GM12878 (cell line): ENCODE measurements around the gene UBAP1L. TPM values are rescaled to one million over a fixed set of nuclear protein-coding genes. Genes with fewer than 3 reads are reported as not detected.
A peak's percentile ranks its signal among the peaks of the same experiment; 100 is the strongest.
"Not testable (repeated sequence)": the region's sequence is repeated elsewhere in the genome, so short reads cannot be mapped to it uniquely, and the experiment has no call there.

Source experiments
- ATAC-seq: fragments of 200-7000 bp; cut with Tn5 transposase; 3 replicates; pipeline ENCODE4 v1.9.1; 2020; ENCODE audit warnings: mild to moderate bottlenecking, moderate library complexity
- BruUV-seq: library from RNA; stranded (reverse); fragments of 400-500 nt; replicated peaks from 2 replicates; lab custom pipeline; 2021; lab: Mats Ljungman, UMichigan
- CTCF ChIA-PET: fragments of 300-600 bp; sonication (Branson Sonifier 250); formaldehyde crosslinking; extraction: SDS; loops from one replicate; lab custom pipeline; 2021; ENCODE audit warnings: inconsistent platforms; lab: Yijun Ruan, JAX
- POLR2A ChIA-PET: fragments of 350-600 bp; formaldehyde crosslinking; extraction: SDS; loops from one replicate; lab custom pipeline; 2021; ENCODE audit warnings: inconsistent platforms; lab: Charles Lee
- RAD21 ChIA-PET: fragments of 300-600 bp; sonication (Branson Sonifier 250); formaldehyde crosslinking; loops from one replicate; lab custom pipeline; 2023; ENCODE audit warnings: antibody characterized with exemption; ENCODE audit not compliant: unreplicated experiment; lab: Charles Lee
- SMC1A ChIA-PET: fragments of 300-600 bp; sonication (Branson Sonifier 250); formaldehyde crosslinking; loops from one replicate; lab custom pipeline; 2023; ENCODE audit not compliant: unreplicated experiment, uncharacterized antibody; lab: Charles Lee
- DNase-seq: peaks from one replicate; pipeline ENCODE4 v3.0.0-alpha.2; 2011; ENCODE audit warnings: low read depth, low spot score
- FAIRE-seq: peaks from 3 replicates; lab custom pipeline; 2011; peaks lifted over from hg19 to GRCh38; lab: Jason Lieb, UNC
- H2AFZ ChIP-seq: 2 replicates; pipeline ENCODE4 v1.6.0; 2011; ENCODE audit warnings: low read depth, low read length, control low read depth; ENCODE audit not compliant: control insufficient read depth
- H3K27ac ChIP-seq: 2 replicates; pipeline ENCODE4 v1.5.1; 2011; ENCODE audit warnings: control low read depth; ENCODE audit not compliant: control insufficient read depth, insufficient read depth
- H3K27me3 ChIP-seq, 2 experiments: replicated peaks in 1 of 2; 2 replicates each; pipeline versions ENCODE4 v1.6.0 to v1.6.1; 2011; ENCODE audit warnings: low read length in 1 of 2; ENCODE audit not compliant: control insufficient read depth in 2 of 2, insufficient read depth in 2 of 2
- H3K36me3 ChIP-seq, 2 experiments: 2 replicates each; pipeline ENCODE4 v1.5.1; 2011; ENCODE audit warnings: low read length in 1 of 2; ENCODE audit not compliant: control insufficient read depth in 2 of 2, insufficient read depth in 2 of 2
- H3K4me1 ChIP-seq: 2 replicates; pipeline ENCODE4 v1.6.1; 2011; ENCODE audit warnings: mild to moderate bottlenecking, low read length, moderate library complexity, mixed read lengths; ENCODE audit not compliant: control insufficient read depth, insufficient read depth
- H3K4me2 ChIP-seq: 2 replicates; pipeline ENCODE4 v1.6.0; 2011; ENCODE audit warnings: control low read depth; ENCODE audit not compliant: control insufficient read depth, insufficient read depth
- H3K4me3 ChIP-seq: fragments of 200-600 bp; sonication (generic); 2 replicates; pipeline ENCODE4 v1.5.1; 2016
- H3K79me2 ChIP-seq: 2 replicates; pipeline ENCODE4 v1.6.0; 2011; ENCODE audit warnings: low read length; ENCODE audit not compliant: control insufficient read depth, insufficient read depth
- H3K9ac ChIP-seq: 2 replicates; pipeline ENCODE4 v1.8.0; 2011; ENCODE audit warnings: low read length, control low read depth, mixed read lengths; ENCODE audit not compliant: control insufficient read depth, insufficient read depth
- H3K9me3 ChIP-seq: replicated peaks from 3 replicates; pipeline ENCODE4 v1.5.1; 2011; ENCODE audit warnings: mild to moderate bottlenecking, low read length; ENCODE audit not compliant: control insufficient read depth, insufficient read depth
- H4K20me1 ChIP-seq: 2 replicates; pipeline ENCODE4 v1.6.0; 2011; ENCODE audit not compliant: control insufficient read depth, insufficient read depth
- ATF7 ChIP-seq: fragments of 450-650 bp; IDR thresholded peaks from 2 replicates; pipeline ENCODE4 v1.6.1; 2016; ENCODE audit warnings: low read depth, mild to moderate bottlenecking
- BHLHE40 ChIP-seq, 2 experiments: fragments of 450-650 bp in 1 of 2; IDR thresholded peaks; 2 replicates each; pipeline ENCODE4 v1.6.1; 2011 to 2017; ENCODE audit warnings: low read depth in 2 of 2, borderline replicate concordance in 1 of 2, improper control_type of control experiment in 1 of 2, low read length in 1 of 2, mild to moderate bottlenecking in 1 of 2
- IKZF2 ChIP-seq, 2 experiments: fragments of 450-650 bp; IDR thresholded peaks; 2 replicates each; pipeline ENCODE4 v1.6.1; 2017; ENCODE audit warnings: mild to moderate bottlenecking in 2 of 2, moderate library complexity in 2 of 2
- NR2F1 ChIP-seq: fragments of 450-650 bp; conservative IDR thresholded peaks from 2 replicates; pipeline ENCODE4 v1.6.1; 2017; ENCODE audit warnings: mild to moderate bottlenecking
- RAD51 ChIP-seq: fragments of 450-650 bp; IDR thresholded peaks from 2 replicates; pipeline ENCODE4 v1.6.1; 2016; ENCODE audit warnings: moderate library complexity, mild to moderate bottlenecking, inconsistent platforms
- WGBS: methylation state at CpG from one replicate; pipeline ENCODE4 v1.1.6; 2016; ENCODE audit warnings: low lambda C conversion rate; ENCODE audit not compliant: insufficient replicate concordance, insufficient coverage; ENCODE audit errors: missing lambda C conversion rate; 5-methylcytosine and 5-hydroxymethylcytosine counted together
- in situ Hi-C: fragments of 300-500 bp; cut with MboI; formaldehyde crosslinking; loops from 9 replicates; pipeline ENCODE4 v1.14.3; 2018; ENCODE audit warnings: mixed read lengths
- intact Hi-C: fragments of 100-400 bp; cut with micrococcal nuclease; formaldehyde crosslinking; loops from one replicate; pipeline ENCODE4 v1.14.2; 2022; ENCODE audit not compliant: unreplicated experiment
- polyA plus RNA-seq, 11 experiments: library from polyadenylated mRNA; depleted of rRNA in 4 of 11; unstranded in 6 of 11; stranded (reverse) in 5 of 11; fragments of >200 nt; fragmentation: Nextera tagmentation in 4 of 11; fragmentation: Illumina TruSeq in 1 of 11; extraction: Ambion mirVana in 4 of 11; extraction: Trizol in 1 of 11; gene quantifications; 1 replicate in 1 of 11; 2 replicates in 10 of 11; pipeline versions ENCODE4 v1.2.1 to v1.2.3, GENCODE V29; 2011 to 2016; ENCODE audit warnings: inconsistent platforms in 2 of 11, missing spikeins in 2 of 11, low read depth in 1 of 11
- total RNA-seq, 4 experiments: library from RNA; depleted of rRNA in 3 of 4; stranded (reverse); fragments of >200 nt in 3 of 4; fragmentation: Illumina TruSeq in 1 of 4; extraction: Trizol in 1 of 4; gene quantifications; 2 replicates each; pipeline versions ENCODE4 v1.2.1 to v1.2.3, GENCODE V29; 2013 to 2021
- TF ChIP-seq, protein P1 (sequence below): fragments of 450-650 bp; IDR thresholded peaks from 2 replicates; pipeline ENCODE4 v1.6.1; 2017; ENCODE audit warnings: low read depth, mild to moderate bottlenecking, moderate library complexity

UBAP1L gene
- total and polyA plus RNA-seq, 10 of the 15 experiments (the other 5 are each of a cell fraction or from before 2014, with no cell fraction given), result 0.03 to 2.6 (median 1.0) TPM

DNA sequence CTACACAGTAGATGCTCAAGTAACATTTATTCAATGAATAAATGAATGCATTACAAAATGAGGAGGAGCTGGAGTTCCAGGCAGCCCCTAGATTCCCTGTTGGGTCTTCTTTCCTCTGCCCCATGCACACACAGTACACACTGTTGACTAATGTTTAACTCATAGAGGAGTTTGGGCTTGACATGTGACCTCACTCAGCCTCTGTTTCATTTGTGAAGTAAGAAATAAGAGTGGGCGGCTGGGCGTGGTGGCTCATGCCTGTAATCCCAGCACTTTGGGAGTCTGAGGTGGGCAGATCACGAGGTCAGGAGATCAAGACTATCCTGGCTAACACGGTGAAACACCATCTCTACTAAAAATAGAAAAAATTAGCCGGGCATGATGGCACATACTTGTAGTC is 70.8 kb downstream of the UBAP1L start:
- FAIRE-seq, in situ Hi-C loops, H3K27me3 ChIP-seq, H3K36me3 ChIP-seq, intact Hi-C loops, H3K9ac ChIP-seq, H4K20me1 ChIP-seq, H3K4me2 ChIP-seq, H3K27ac ChIP-seq, H3K4me3 ChIP-seq, H3K4me1 ChIP-seq, BruUV-seq, H3K9me3 ChIP-seq, H2AFZ ChIP-seq, DNase-seq, H3K79me2 ChIP-seq: not testable (repeated sequence)
- ChIA-PET CTCF (interaction anchor here (0.6 to 3.5 kb wide), 3 partner anchors 10 to 215 kb away, joined by 3 to 22 read pairs (median 3); no protein-coding TSS in a partner anchor), POLR2A (interaction anchor here (0.7 to 2.5 kb wide), 2 partner anchors 12 to 256 kb away, joined by 3 to 6 read pairs; no protein-coding TSS in a partner anchor), RAD21 (interaction anchor here (0.7 to 3.3 kb wide), 3 partner anchors 10 to 89 kb away, joined by 4 to 20 read pairs (median 4); no protein-coding TSS in a partner anchor), SMC1A (interaction anchor here (0.6 to 4.9 kb wide), 2 partner anchors 10 to 13 kb away, joined by 3 to 28 read pairs; no protein-coding TSS in a partner anchor)
- TF ChIP-seq NR2F1, result 0 out of 2 replicates have a peak, but pooled peaks have one; percentile 29
- TF ChIP-seq ATF7, result 0 out of 2 replicates have a peak, but pooled peaks have one; percentile 24
- TF ChIP-seq BHLHE40 (IDR thresholded peaks at IDR 0.05; ENCODE audit: borderline replicate concordance in 1 of 2, low read depth in 2 of 2, low read length in 1 of 2), result peak in 1 of 2 experiments; percentile 42; a peak in 1 of 4 replicates
- TF ChIP-seq RAD51, result peak; percentile 85
- TF ChIP-seq IKZF2 (IDR thresholded peaks at IDR 0.05), result peak in 1 of 2 experiments; percentile 30; a peak in 2 of 4 replicates
- TF ChIP-seq, protein P1, sequence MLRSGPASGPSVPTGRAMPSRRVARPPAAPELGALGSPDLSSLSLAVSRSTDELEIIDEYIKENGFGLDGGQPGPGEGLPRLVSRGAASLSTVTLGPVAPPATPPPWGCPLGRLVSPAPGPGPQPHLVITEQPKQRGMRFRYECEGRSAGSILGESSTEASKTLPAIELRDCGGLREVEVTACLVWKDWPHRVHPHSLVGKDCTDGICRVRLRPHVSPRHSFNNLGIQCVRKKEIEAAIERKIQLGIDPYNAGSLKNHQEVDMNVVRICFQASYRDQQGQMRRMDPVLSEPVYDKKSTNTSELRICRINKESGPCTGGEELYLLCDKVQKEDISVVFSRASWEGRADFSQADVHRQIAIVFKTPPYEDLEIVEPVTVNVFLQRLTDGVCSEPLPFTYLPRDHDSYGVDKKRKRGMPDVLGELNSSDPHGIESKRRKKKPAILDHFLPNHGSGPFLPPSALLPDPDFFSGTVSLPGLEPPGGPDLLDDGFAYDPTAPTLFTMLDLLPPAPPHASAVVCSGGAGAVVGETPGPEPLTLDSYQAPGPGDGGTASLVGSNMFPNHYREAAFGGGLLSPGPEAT, result peak; percentile 31; the same call in 1 of the 2 replicates
- peak; percentile 93 for ATAC-seq
- WGBS, result 17% methylated on average over 5 of the region's 5 CpGs
